ENCODE data around the gene RTRAF.

Gene RTRAF

DNA sequence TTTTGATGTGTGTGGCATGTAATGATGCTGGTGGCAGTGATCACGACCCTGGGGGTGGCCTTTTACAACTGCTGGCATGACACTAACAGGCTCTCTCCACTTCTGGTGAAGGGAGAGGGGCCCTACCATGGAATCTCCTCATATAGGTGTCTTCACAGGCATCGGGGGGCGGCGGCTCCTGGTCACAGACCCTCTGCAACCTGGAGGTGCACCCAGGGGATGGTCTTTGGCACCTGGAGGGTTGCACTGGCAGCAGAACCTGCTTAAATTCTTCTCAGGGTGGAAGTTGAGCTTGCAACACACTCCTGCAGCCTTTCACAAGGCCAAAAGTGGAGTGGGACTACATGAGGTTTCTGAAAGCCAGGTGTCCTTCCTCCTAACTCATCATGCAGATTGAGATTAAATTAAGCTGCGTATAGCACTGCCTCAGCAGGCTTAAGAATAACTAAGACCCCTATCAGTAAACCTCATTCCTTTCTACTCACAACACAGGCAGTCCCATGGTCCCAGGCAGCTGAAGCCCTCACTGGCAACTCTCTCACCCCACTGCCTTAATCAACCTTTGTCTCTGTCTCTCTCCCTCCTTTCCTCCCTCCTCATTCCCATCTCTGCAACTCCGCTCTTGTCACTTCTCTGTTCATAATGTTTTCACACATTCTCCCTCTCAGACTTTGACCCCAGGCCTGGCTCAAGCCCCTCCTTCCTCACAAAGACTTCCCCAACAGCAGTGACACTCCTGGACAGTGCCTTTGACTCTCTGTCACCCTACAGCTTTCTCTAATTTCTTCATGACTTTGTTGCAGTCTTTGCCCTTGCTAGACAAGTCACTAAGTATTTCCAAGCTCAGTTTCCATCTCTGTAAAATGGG lies 60.6 kb downstream of the RTRAF start:
- no peak for DNase-seq (ENCODE audit: low spot score)

DNA sequence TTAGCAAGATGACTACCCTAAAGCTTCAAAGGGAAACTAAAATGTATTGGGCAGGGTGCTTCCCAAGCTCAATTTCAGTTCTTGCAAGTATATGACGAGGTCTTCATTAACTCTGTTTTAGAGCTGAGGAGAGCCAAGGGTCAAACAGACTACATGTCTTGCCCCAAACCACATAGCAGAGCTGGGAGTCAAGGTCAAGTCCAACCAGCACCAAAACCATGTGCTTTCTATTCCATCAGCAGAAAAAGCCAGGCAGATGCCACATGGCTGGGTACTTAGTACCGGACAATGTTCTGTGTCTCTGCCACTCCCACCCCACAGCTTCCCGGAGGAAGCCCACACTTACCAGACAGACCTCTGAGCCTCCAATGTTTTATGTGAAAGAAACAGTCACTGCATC lies 61.9 kb downstream of the RTRAF start:
- DNase-seq (ENCODE audit: low spot score), result no peak

- no peak for DNase-seq (ENCODE audit: low spot score)
These were observed 62.5 kb downstream of the RTRAF start for GRCh38 chr14:52051871-52052270.

DNA sequence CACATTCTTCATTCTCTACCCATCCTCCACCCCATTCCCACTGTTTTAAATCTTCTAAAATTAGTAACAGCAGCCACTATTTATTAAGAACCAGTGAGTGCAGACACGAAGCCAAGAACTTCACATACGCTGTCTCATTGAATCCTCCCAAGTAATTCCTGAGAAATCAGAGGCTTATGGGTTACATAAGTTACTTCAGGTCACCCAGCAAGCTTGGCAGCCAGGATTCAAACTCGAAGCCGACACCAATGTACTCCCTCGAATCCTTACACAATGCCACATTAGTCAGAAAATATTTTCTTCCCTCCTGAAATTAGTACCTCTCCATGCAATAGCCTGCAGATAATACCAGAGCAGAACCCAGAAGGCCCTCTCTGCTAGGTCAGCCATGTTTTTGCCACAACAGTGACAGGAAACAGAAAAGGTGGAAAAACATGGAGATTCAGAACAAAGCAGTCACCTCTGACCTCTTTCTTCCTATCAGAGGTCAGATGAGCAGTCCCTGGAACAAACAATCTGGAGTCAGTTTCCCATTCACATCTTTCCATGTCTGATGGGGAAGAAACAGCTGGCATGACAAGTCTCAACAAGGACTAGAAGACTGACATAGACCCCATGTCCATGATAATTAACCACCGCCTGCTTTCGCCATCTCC lies 63.1 kb downstream of the RTRAF start:
- DNase-seq (ENCODE audit: low spot score), result no peak

DNA sequence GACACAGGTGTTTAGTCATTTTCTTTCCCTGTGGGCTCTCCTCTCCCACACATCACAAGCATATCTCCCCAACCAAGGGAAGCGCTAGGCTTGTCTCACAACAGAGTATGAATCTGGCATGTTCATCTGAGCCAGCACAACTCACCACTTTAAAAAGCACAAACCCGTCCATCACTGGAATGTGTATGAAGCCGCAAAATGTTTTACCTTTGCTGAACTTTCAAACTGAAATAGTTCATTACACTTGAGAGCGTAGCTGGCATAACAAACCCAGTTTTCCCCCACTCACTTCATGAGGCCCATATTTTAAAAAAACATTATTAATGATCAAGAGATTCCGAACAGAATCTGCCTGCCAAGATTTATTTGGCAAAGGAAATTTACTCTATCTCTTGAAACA lies 63.7 kb downstream of the RTRAF start:
- no peak for DNase-seq (ENCODE audit: low spot score)

DNA sequence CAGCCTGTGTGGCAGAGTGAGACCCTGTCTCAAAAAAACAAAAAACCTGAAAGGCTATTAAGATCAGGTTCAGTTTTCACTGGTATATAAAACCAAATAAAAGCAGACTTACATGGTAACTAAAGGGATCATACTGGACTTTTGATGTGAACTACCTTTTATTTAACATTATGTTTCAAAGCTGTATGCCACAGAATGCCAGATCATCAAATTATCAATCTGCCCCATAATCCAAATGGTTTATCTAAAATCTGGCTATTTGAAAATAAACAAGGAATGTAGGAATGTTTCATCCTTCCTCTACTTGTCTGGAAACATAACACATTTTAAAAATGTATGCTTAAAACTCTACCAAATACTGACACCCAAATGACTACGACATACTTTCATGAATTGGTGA lies 65.3 kb downstream of the RTRAF start:
- DNase-seq (ENCODE audit: low spot score), result no peak

- DNase-seq (ENCODE audit: low spot score), result no peak
These were observed 65.8 kb downstream of the RTRAF start for GRCh38 chr14:52055167-52055566.

GRCh38 chr14:52058341-52058740 lies 69.0 kb downstream of the RTRAF start:
- DNase-seq (ENCODE audit: low spot score), result no peak

- DNase-seq (ENCODE audit: low spot score), result no peak
These were observed 70.3 kb downstream of the RTRAF start for GRCh38 chr14:52059649-52060048.

GRCh38 chr14:52060080-52060479 lies 70.7 kb downstream of the RTRAF start:
- no peak for DNase-seq (ENCODE audit: low spot score)
